CD14-positive monocyte (primary cell): ENCODE measurements around the gene CCR7. TPM values are rescaled to one million over a fixed set of nuclear protein-coding genes. Genes with fewer than 3 reads are reported as not detected.

ENCODE experiments used
- DNase-seq, 3 donors: peaks; one replicate each; pipeline ENCODE4 v3.0.0-alpha.2; 2011 to 2022
- H2AFZ ChIP-seq: 2 replicates; pipeline ENCODE4 v1.6.0; 2012; ENCODE audit warnings: mild to moderate bottlenecking, low read depth, low read length, inconsistent platforms; ENCODE audit not compliant: insufficient read depth, poor library complexity, severe bottlenecking
- H3K27ac ChIP-seq, 2 donors: 1 replicate in 1 of 2; 2 replicates in 1 of 2; pipeline ENCODE4 v1.5.1; 2012 to 2013; ENCODE audit warnings: low read length in 2 of 2, control low read depth in 1 of 2, inconsistent platforms in 1 of 2, low read depth in 1 of 2, mild to moderate bottlenecking in 1 of 2
- H3K27me3 ChIP-seq, 2 donors: one replicate each; pipeline versions ENCODE4 v1.6.0 to v1.6.1; 2011 to 2013; ENCODE audit warnings: low read length in 2 of 2; ENCODE audit not compliant: control insufficient read depth in 2 of 2, insufficient read depth in 2 of 2
- H3K36me3 ChIP-seq, 2 donors: replicated peaks in 1 of 2; 1 replicate in 1 of 2; 2 replicates in 1 of 2; pipeline versions ENCODE4 v1.5.1 to v1.6.1; 2012 to 2013; ENCODE audit warnings: low read length in 2 of 2, control low read depth in 1 of 2, inconsistent platforms in 1 of 2, mild to moderate bottlenecking in 1 of 2; ENCODE audit not compliant: insufficient read depth in 2 of 2, control insufficient read depth in 1 of 2
- H3K4me1 ChIP-seq, 2 donors: 1 replicate in 1 of 2; 2 replicates in 1 of 2; pipeline versions ENCODE4 v1.5.1 to v1.6.1; 2012 to 2013; ENCODE audit warnings: low read length in 2 of 2, control low read depth in 1 of 2, inconsistent platforms in 1 of 2, mild to moderate bottlenecking in 1 of 2, moderate library complexity in 1 of 2; ENCODE audit not compliant: insufficient read depth in 2 of 2, control insufficient read depth in 1 of 2
- H3K4me2 ChIP-seq: replicated peaks from 2 replicates; pipeline ENCODE3; 2012; ENCODE audit warnings: low read length, moderate library complexity, mild to moderate bottlenecking; ENCODE audit not compliant: poor library complexity, severe bottlenecking; ENCODE audit errors: extremely low read depth
- H3K4me3 ChIP-seq, 3 experiments: fragments of 200-600 bp in 1 of 3; sonication (generic) in 1 of 3; replicated peaks in 1 of 3; 1 replicate in 2 of 3; 2 replicates in 1 of 3; pipeline ENCODE4 v1.5.1; 2011 to 2013; ENCODE audit warnings: low read length in 3 of 3, mild to moderate bottlenecking in 3 of 3, control low read depth in 2 of 3, low read depth in 2 of 3, inconsistent platforms in 1 of 3, moderate library complexity in 1 of 3
- H3K79me2 ChIP-seq: 2 replicates; pipeline ENCODE4 v1.6.0; 2012; ENCODE audit warnings: mild to moderate bottlenecking, control low read depth, inconsistent platforms, low read length, moderate library complexity; ENCODE audit not compliant: insufficient read depth
- H3K9ac ChIP-seq: 2 replicates; pipeline ENCODE4 v1.6.0; 2017; ENCODE audit warnings: low read length, mild to moderate bottlenecking; ENCODE audit not compliant: insufficient read depth, poor library complexity, severe bottlenecking
- H3K9me3 ChIP-seq, 2 donors: replicated peaks in 1 of 2; 1 replicate in 1 of 2; 2 replicates in 1 of 2; pipeline versions ENCODE4 v1.5.1 to v1.6.1; 2012 to 2013; ENCODE audit warnings: low read length in 2 of 2, control low read depth in 1 of 2; ENCODE audit not compliant: control insufficient read depth in 1 of 2, insufficient read depth in 1 of 2
- H4K20me1 ChIP-seq: 2 replicates; pipeline ENCODE4 v1.6.0; 2012; ENCODE audit warnings: mild to moderate bottlenecking, low read length, control low read depth, moderate library complexity; ENCODE audit not compliant: insufficient read depth
- H3K27ac Mint-ChIP-seq, 7 donors: one replicate each; pipeline ENCODE4 v1.8.0; 2020; ENCODE audit warnings: mild to moderate bottlenecking in 7 of 7, mixed read lengths in 7 of 7, moderate library complexity in 6 of 7, inconsistent platforms in 2 of 7
- H3K27me3 Mint-ChIP-seq, 3 donors: one replicate each; pipeline ENCODE4 v1.8.0; 2021 to 2022; ENCODE audit warnings: low read depth in 3 of 3, mild to moderate bottlenecking in 3 of 3, mixed read lengths in 3 of 3, moderate library complexity in 3 of 3, inconsistent platforms in 1 of 3
- H3K36me3 Mint-ChIP-seq, 2 donors: one replicate each; pipeline ENCODE4 v1.8.0; 2020; ENCODE audit warnings: mixed read lengths in 2 of 2, inconsistent platforms in 1 of 2, mild to moderate bottlenecking in 1 of 2
- H3K4me1 Mint-ChIP-seq: one replicate; pipeline ENCODE4 v1.8.0; 2020; ENCODE audit warnings: mild to moderate bottlenecking, mixed read lengths
- H3K4me3 Mint-ChIP-seq, 2 donors: one replicate each; pipeline ENCODE4 v1.8.0; 2020; ENCODE audit warnings: mild to moderate bottlenecking in 2 of 2, mixed read lengths in 2 of 2, moderate library complexity in 1 of 2
- H3K9me3 Mint-ChIP-seq, 7 donors: one replicate each; pipeline ENCODE4 v1.8.0; 2020 to 2022; ENCODE audit warnings: mixed read lengths in 7 of 7, mild to moderate bottlenecking in 6 of 7, moderate library complexity in 6 of 7, inconsistent platforms in 2 of 7
- CTCF ChIP-seq: fragments of 200-600 bp; IDR thresholded peaks from one replicate; pipeline ENCODE4 v1.8.0; 2022; ENCODE audit warnings: antibody characterized with exemption, mild to moderate bottlenecking
- WGBS: methylation state at CpG from one replicate; pipeline ENCODE4 v1.1.5; 2013; ENCODE audit warnings: missing lambda C conversion rate; ENCODE audit not compliant: insufficient coverage; 5-methylcytosine and 5-hydroxymethylcytosine counted together
- intact Hi-C, 2 donors: fragments of 100-400 bp; cut with micrococcal nuclease; formaldehyde crosslinking; loops; one replicate each; pipeline versions ENCODE4 v1.15.0 to v1.15.1; 2023
- polyA plus RNA-seq, 3 donors: library from polyadenylated mRNA; depleted of rRNA in 1 of 3; unstranded in 2 of 3; stranded (reverse) in 1 of 3; fragments of 300-500 nt in 2 of 3; fragments of >200 nt in 1 of 3; fragmentation: Illumina TruSeq in 2 of 3; gene quantifications; 1 replicate in 2 of 3; 2 replicates in 1 of 3; pipeline ENCODE4 v1.2.3, GENCODE V29; 2012 to 2021

CCR7 gene
- polyA plus RNA-seq, 3 donors, result 0.15 to 2.1 (median 1.2) TPM

- no peaks in the 10 kb centered on the region for H3K36me3 Mint-ChIP-seq
- no peaks in the 10 kb centered on the region for H3K4me1 ChIP-seq
- peaks cover 7% of the 10 kb centered on the region for H3K4me1 Mint-ChIP-seq
- H3K9ac ChIP-seq, result no peak overlapping the region
- TF ChIP-seq CTCF, result no peak
- intact Hi-C loops, result no loop called here
- no peak overlapping the region for H3K4me3 ChIP-seq
- no peaks in the 10 kb centered on the region for H3K79me2 ChIP-seq
- H4K20me1 ChIP-seq, result no peaks in the 10 kb centered on the region
- WGBS, result 97% methylated on average over 13 of the region's 18 CpGs
- no peaks in the 10 kb centered on the region for H3K27me3 ChIP-seq
- no peak for DNase-seq
- H2AFZ ChIP-seq, result no peak overlapping the region
- peaks cover 5 to 8% (median 8%) of the 10 kb centered on the region in 3 donors for H3K27me3 Mint-ChIP-seq
- no peak overlapping the region for H3K27ac ChIP-seq
- no peaks in the 10 kb centered on the region for H3K9me3 ChIP-seq
- H3K4me2 ChIP-seq, result no peak overlapping the region
- no peaks in the 10 kb centered on the region for H3K9me3 Mint-ChIP-seq
- H3K27ac Mint-ChIP-seq, result peak overlapping the region in 1 of 7 donors; percentile 33
- no peak overlapping the region for H3K4me3 Mint-ChIP-seq
- no peaks in the 10 kb centered on the region for H3K36me3 ChIP-seq
Observed at GRCh38 chr17:40541873-40542557, 23.3 kb downstream of the CCR7 start.

- H3K4me3 Mint-ChIP-seq, result no peak overlapping the region
- DNase-seq, result no peak
- Histone ChIP-seq H3K36me3 (no peaks in the 10 kb centered on the region), H3K79me2 (no peaks in the 10 kb centered on the region), H3K9ac (no peak overlapping the region), H3K9me3 (no peaks in the 10 kb centered on the region), H4K20me1 (no peaks in the 10 kb centered on the region), H3K4me1 (no peaks in the 10 kb centered on the region), H3K4me3 (no peak overlapping the region), H3K27me3 (no peaks in the 10 kb centered on the region), H3K27ac (no peak overlapping the region), H2AFZ (no peak overlapping the region), H3K4me2 (no peak overlapping the region)
- H3K27ac Mint-ChIP-seq, result peak overlapping the region in 2 of 7 donors; percentile 6 to 16
- H3K27me3 Mint-ChIP-seq, result peaks cover 8 to 9% (median 8%) of the 10 kb centered on the region in 3 donors
- WGBS, result 77% methylated on average over 18 of the region's 20 CpGs
- H3K36me3 Mint-ChIP-seq, result no peaks in the 10 kb centered on the region
- H3K4me1 Mint-ChIP-seq, result peaks cover 6% of the 10 kb centered on the region
- intact Hi-C loops, result no loop called here
- no peaks in the 10 kb centered on the region for H3K9me3 Mint-ChIP-seq
- TF ChIP-seq CTCF, result no peak
Observed at GRCh38 chr17:40541060-40541872, 24.0 kb downstream of the CCR7 start.
